Epithelial cell of esophagus (primary cell): ENCODE results near the gene ALDH5A1.

Source experiments
- DNase-seq: peaks from one replicate; pipeline ENCODE4 v3.0.0; 2010; ENCODE audit warnings: low read depth
- H3K4me3 ChIP-seq: 2 replicates; pipeline ENCODE4 v1.5.1; 2011; ENCODE audit warnings: mild to moderate bottlenecking, low read length, control low read depth
- TF ChIP-seq, protein P1 (sequence below): IDR thresholded peaks from 2 replicates; pipeline ENCODE4 v1.5.1; 2011; ENCODE audit warnings: low read depth, mild to moderate bottlenecking, low read length, control low read depth, inconsistent platforms; ENCODE audit not compliant: insufficient read depth; ENCODE audit errors: missing control alignments

The ALDH5A1 gene

DNA sequence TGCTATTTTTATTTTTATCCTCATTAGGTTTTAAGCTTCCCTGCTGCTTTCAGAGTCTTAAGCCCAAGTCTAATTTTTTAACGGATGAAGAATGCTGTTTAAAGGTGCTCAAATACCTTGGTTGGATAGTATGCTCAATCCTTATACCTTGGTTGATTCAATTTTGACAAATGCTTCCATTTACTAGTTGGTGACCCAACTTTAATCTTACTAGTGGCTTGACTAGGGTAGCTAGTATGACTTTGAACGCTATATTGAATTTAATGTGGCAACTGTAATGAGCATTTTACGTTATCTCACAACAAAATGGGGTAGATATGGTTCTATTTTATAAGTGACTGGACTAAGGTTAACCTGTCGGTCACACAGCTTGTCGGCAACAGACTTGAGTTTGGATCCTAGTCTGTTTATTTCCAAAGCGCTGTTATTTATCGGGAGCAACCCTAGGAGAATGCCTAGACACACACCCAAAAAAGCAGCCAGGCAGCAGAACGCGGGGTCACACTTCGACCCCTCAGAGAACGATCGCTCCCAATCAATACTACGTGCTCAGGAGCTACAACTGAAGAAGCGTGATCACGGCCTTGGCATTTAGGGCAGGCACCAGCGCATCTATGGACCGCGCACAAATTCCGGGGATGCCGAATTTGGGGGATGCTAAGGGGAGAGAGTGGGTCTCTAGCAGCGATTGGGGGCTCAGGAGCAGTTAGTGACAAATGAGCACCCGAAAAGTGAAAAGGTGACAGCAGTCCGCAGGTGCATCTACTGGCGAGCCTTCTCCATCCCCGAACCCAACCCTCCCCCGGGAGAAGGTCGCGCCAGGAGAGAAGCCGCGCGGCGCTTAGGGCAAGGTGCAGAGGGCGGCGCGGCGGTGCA lies 586 bp upstream of the ALDH5A1 start:
- TF ChIP-seq, protein P1, sequence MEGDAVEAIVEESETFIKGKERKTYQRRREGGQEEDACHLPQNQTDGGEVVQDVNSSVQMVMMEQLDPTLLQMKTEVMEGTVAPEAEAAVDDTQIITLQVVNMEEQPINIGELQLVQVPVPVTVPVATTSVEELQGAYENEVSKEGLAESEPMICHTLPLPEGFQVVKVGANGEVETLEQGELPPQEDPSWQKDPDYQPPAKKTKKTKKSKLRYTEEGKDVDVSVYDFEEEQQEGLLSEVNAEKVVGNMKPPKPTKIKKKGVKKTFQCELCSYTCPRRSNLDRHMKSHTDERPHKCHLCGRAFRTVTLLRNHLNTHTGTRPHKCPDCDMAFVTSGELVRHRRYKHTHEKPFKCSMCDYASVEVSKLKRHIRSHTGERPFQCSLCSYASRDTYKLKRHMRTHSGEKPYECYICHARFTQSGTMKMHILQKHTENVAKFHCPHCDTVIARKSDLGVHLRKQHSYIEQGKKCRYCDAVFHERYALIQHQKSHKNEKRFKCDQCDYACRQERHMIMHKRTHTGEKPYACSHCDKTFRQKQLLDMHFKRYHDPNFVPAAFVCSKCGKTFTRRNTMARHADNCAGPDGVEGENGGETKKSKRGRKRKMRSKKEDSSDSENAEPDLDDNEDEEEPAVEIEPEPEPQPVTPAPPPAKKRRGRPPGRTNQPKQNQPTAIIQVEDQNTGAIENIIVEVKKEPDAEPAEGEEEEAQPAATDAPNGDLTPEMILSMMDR, result no peak
- H3K4me3 ChIP-seq, result peak overlapping the region; percentile 44
- DNase-seq, result no peak

DNA sequence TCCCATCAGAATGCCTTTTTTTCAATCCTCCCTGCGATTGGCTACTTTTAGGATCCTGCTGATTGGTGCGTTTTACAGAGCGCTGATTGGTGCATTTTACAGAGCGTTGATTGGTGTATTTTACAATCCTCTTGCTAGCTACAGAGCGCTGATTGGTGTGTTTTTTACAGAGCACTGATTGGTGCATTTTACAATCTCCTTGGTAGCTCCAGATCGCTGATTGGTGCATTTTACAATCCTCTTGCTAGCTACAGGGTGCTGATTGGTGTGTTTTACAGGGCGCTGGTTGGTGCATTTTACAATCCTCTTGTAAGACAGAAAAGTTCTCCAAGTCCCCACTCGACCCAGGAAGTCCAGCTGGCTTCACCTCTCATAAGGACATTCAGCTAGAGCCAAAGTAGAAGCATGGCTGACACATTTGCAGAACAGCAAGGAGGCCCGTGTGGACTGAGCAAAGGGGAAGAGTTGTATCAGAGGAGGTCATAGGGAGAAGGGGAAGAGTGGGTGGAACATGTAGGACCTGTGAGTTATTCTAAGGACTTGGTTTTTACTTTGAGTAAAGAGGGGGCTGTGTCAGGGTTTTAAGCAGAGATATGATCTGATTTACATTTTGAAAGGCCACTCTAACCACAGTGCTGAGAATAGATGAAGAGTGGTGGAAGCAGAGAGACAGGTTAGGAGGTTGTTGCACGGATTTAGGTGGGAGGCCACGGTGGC lies 2.6 kb downstream of the ALDH5A1 start:
- DNase-seq, result no peak
- TF ChIP-seq, protein P1, result no peak
- H3K4me3 ChIP-seq, result no peak overlapping the region

GRCh38 chr6:24500683-24501082 lies 5.9 kb downstream of the ALDH5A1 start:
- DNase-seq, result peak; percentile 25
- TF ChIP-seq, protein P1, result no peak

DNA sequence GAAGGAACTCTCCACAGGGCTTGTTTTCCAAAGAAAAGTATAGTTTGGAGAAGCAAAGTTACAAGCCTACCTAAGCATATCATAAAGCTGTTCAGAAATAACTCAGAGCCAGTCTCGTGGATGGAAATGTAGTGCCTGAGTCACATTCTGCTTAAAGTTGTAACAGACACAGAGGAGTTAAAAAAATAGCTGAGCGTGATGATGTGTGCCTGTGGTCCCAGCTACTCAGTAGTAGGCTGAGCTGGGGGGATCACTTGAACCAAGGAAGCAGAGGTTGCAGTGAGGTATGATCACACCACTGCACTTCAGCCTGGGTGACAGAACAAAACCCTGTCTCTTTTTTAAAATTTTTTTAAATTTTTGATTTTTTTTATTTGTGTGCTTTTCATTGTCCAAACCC lies 6.6 kb downstream of the ALDH5A1 start:
- H3K4me3 ChIP-seq, result no peak overlapping the region
- DNase-seq, result no peak
- TF ChIP-seq, protein P1, result no peak

More at GRCh38 chr6:24500683-24501082, 5.9 kb downstream of the ALDH5A1 start:
- no peak overlapping the region for H3K4me3 ChIP-seq

- H3K4me3 ChIP-seq, result no peak overlapping the region
- DNase-seq, result no peak
- TF ChIP-seq, protein P1, result no peak
Observed at GRCh38 chr6:24501914-24502313, 7.1 kb downstream of the ALDH5A1 start.

GRCh38 chr6:24504287-24504648 lies 9.5 kb downstream of the ALDH5A1 start:
- no peak overlapping the region for H3K4me3 ChIP-seq
- TF ChIP-seq, protein P1, result no peak

More at GRCh38 chr6:24504287-24504648, 9.5 kb downstream of the ALDH5A1 start:
- DNase-seq, result peak; percentile 46
